DLD1 (cell line): ENCODE measurements around the gene BCAS1.

Source experiments
- in situ Hi-C: cut with HindIII; loops from 2 replicates; pipeline ENCODE4 v1.10.0; 2017; ENCODE audit warnings: low sequenced_read_pairs

The BCAS1 gene, protein sequence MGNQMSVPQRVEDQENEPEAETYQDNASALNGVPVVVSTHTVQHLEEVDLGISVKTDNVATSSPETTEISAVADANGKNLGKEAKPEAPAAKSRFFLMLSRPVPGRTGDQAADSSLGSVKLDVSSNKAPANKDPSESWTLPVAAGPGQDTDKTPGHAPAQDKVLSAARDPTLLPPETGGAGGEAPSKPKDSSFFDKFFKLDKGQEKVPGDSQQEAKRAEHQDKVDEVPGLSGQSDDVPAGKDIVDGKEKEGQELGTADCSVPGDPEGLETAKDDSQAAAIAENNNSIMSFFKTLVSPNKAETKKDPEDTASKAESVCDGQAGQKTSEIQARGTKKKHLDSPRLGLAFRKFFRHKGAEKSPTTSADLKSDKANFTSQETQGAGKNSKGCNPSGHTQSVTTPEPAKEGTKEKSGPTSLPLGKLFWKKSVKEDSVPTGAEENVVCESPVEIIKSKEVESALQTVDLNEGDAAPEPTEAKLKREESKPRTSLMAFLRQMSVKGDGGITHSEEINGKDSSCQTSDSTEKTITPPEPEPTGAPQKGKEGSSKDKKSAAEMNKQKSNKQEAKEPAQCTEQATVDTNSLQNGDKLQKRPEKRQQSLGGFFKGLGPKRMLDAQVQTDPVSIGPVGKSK

GRCh38 chr20:54070187-54070987 is at the start of gene BCAS1:
Gene BCAS1, minus strand, starts transcription at chr20:54070594. Its CDS starts 11,876 bp downstream, at chr20:54058718.
- in situ Hi-C loops = no loop called here

DNA sequence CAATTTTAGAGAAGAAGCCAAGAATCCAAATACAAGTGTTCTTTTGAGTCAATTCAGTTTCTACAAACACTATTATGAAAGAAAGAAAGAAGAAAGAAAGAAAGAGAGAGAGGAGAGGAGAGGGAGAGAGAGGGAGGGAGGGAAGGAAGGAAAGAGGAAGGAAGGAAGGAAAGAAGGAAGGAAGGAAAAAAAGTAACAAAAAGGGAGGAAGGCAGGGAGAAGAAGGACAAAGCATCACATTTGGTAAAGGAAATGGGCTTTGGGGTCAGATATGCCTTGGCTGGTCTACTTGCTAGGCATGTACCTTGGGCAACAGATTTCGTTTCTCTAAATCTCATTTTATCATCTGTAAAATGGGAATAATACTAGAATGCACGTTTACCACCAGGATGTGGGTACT is 49.4 kb upstream of the BCAS1 start:
- in situ Hi-C loops = no loop called here

- in situ Hi-C loops = no loop called here
These were observed 48.0 kb upstream of the BCAS1 start for GRCh38 chr20:54118220-54119001.

- in situ Hi-C loops = no loop called here
These were observed 46.3 kb upstream of the BCAS1 start for GRCh38 chr20:54116550-54117235.

- in situ Hi-C loops = no loop called here
These were observed 44.9 kb upstream of the BCAS1 start for GRCh38 chr20:54115172-54115854.

DNA sequence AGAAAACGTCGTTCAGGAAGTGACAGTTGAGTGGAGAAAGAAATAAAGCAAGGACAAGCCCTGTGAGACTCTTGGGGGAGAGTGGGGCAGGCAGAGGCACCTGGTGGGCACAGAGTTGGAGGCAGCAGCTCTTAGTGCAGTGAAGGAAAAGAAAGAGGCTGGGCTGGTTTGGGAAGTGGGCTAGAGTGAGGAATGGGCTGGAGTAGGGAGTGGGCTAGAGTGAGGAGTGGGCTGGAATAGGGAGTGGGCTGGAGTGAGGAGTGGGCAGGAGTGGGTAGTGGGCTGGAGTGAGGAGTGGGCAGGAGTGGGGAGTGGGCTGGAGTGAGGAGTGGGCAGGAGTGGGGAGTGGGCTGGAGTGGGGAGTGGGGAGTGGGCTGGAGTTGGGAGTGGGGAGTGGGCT is 43.7 kb upstream of the BCAS1 start:
- in situ Hi-C loops = no loop called here

DNA sequence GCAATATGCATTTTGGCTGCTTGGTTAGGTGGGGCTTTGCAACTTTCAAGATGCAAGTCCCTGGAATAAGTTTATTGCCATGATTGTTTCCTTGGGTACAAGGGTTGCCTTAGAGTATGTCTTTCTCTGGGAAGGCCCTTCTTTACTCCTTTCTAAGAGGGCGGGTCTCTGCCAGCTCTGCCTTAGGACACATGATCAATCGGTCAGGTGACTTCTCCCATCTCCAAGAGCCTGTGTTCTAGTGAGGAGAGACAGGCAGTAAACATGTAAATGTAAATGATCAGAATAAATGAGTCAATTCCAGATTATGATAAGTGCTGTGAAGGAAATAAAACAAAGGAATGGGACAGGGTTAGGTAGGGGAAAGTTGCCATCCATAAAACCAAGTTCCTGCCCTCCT is 43.2 kb upstream of the BCAS1 start:
- in situ Hi-C loops = no loop called here

DNA sequence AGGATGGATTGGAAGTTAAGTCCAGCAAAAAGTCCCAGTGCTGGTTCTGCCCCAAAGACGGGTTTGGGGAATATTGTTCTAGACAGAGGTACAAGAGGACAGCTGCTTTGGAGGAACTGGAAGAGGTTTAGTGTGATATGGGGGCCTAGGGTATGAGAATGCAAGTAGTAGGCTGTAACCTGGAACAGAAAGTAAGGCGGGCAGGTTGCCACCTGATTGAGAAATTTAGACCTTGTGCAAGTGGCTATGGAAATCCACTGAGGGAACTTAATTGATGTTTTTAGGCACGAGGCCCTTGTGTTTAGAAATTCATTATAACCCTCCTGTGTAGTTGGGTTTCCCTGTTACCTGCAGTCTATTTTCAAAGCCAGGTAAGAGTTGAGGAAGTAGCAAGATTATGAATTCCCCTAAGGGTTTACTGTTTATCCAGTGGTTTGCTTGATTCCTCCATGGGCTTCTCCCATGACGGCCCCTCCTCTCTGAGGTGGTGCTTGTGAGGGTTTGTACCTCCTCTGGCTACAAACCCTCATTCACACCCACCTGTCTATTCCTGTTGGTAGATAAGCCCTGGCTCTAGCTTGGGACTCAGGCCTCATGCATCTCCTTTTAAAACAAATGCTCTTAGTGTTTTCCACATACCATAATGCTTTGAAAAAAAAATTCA is 42.0 kb upstream of the BCAS1 start:
- in situ Hi-C loops = no loop called here

GRCh38 chr20:54111460-54111859 is 41.1 kb upstream of the BCAS1 start:
- in situ Hi-C loops = no loop called here

DNA sequence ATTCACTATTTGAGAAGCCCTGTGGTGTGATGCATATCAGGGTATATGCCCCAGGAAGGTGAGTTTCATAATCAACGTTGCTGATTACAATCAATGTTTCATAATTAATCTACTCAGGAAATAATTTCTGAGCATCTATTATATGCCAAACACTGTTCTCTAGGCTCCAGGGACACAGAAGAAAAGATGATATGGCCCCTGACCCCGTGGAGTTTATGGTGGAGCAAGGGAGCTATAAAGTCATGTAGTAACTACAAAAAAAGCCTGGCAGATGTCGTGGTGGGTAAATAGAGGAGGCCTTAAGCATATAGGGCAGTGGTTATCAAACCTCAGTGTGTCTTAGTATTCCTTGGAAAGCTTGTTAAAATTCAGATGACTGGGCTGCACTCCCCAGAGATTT is 40.1 kb upstream of the BCAS1 start:
- in situ Hi-C loops = no loop called here

- in situ Hi-C loops = no loop called here
These were observed 39.6 kb upstream of the BCAS1 start for GRCh38 chr20:54110041-54110440.

DNA sequence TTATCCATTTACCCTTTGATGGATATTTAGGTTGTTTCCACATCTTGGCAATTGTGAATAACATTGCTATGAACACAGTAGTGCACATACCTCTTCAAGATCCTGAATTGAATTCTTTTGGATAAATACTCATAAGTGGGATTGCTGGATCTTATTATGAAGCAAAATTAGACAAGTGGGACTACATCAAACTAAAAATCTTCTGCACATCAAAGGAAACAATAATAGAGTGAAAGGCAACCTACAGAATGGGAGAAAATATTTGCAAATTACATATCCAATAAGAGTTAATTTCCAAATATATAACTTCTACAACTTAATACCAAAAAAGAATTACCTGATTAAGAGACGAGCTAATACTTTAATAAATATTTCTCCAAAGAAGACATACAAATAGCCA is 38.4 kb upstream of the BCAS1 start:
- in situ Hi-C loops = no loop called here

GRCh38 chr20:54108326-54108642 is 37.9 kb upstream of the BCAS1 start:
- in situ Hi-C loops = no loop called here

GRCh38 chr20:54107600-54108325 is 37.4 kb upstream of the BCAS1 start:
- in situ Hi-C loops = no loop called here

DNA sequence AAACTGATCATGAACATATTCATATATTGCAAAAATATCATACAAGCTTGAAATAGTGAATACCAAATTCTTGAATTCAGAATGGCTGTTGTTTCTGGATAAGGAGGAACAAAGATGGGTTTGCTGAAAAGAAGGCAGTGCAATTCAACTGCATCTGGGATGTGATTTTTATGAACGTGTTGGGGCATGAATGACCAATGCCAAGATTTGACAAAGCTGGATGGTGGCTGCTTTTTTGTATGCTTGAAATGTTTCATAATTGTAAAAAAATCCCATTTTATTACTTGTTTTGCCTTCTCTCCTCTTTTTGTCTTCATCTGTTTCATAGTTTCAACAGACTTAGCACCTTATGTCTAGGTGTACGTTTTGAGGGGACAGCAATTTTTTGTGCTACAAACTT is 36.8 kb upstream of the BCAS1 start:
- in situ Hi-C loops = no loop called here

DNA sequence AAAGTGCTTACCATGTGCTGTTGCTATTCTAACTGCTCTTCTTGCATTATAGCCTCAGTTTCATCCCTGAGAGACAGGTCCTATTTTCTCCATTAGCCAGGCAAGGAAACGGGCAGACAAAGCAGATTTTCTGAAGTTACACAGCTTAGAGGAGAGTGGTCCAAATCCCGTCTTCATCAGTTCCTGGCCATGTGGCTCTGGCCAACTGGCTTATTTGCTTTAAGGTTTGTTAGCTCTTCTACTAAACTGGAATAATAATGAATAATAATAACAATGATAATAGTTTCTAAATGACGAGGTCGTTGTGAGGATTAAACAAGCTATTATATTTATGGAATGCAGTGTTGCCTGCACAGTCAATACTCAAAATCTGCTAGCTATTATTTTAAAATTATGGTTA is 35.8 kb upstream of the BCAS1 start:
- in situ Hi-C loops = no loop called here

DNA sequence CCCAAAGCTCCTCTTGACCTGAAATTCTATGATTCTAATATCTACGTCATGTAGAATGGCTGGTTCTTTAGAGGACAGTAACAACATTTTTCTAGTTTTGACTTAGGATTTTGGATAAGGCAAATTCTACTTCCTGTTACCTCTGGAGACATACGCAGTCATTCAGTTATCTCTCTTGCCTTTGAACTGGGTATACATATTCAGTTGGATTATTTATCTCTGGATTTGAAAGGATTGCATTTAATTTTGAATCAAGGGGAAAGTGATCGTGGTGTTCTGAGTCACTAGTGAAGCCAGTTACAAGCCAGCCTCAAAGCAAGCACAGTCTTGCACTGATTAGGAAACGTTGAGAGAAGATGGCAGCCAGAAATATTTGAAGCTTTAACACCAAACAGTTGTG is 35.3 kb upstream of the BCAS1 start:
- in situ Hi-C loops = no loop called here

DNA sequence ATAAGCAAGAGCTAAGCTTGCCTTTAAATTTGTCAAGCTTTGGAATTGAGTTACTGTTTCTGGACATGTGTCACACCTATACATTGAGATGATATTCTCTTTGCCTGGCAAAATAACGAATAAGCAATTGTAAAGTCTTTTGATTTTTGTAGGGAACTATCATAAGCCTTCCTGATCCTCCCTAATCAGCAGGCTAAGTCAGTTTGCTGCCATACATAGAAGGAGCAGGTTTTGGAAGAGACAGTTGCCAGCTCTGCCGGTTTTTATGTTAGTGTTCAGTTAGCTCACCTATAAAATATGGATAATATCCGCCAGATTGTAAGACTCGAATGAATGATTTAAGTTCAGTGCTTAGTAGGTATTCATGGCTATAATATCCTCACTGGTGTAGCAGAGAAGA is 34.4 kb upstream of the BCAS1 start:
- in situ Hi-C loops = loop anchor here (5.0 kb wide), 1 partner anchor 93 kb away; no protein-coding TSS in a partner anchor
